ENCODE results near the gene ITGA7.

- TF ChIP-seq CTCF (conservative IDR thresholded peaks at IDR 0.05; ENCODE audit: low read length) (no peak), EZH2phosphoT487 (IDR thresholded peaks at IDR 0.05; ENCODE audit: borderline replicate concordance) (no peak)
These were observed 10.0 kb downstream of the ITGA7 start for GRCh38 chr12:55697686-55698085.
